ENCODE data around the gene ADSS1.

ADSS1 gene

DNA sequence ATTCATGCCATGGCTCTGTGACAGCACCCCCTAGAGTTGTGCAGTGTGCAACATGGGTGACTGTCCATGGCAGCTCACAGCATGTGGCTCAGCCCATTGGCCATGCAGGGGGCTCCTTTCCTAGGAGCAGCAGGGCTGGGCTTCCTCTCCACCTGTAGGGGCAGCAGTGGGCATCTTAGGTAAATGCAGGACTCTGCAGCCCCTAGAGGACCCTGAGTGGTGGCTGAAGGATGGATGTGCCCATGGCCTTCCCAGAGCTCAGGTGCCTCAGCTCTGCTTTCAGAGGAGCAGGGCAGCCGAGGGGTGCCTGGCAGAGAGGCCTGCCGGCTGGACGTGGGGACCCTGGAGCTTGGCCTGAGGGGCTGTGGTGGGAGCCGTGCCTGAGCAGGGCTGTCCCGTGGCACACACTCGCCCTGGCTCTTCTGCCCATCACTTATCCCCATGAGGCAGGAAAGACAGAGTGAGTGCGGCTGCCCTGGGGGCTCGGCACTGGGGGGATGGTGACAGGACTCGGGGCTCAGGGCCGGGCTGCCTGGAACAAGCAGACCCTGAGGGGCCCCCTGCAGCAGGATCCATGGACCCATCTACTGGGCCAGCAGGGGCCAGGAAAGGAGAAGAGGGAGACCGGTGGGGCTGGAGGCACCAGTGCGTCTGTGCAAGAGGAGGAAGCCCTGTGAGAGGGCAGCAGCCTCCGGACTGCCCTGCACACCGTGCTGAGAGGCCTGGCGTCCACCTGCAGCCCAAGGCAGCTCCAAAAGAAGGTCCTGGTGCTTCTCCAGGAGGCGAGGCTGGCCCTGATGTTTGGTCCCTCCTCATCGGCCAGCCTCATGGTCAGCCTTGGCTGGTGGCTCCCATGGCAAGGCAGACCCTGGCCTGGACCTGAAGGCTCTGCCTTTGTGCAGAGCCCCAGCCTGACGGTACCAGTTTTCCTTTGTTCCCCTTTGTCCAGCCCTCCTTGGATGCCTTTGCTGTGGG, 7.6 kb downstream of the ADSS1 start:
- no peak for DNase-seq (ENCODE audit: low read depth in 4 of 4, low spot score in 1 of 4)

DNA sequence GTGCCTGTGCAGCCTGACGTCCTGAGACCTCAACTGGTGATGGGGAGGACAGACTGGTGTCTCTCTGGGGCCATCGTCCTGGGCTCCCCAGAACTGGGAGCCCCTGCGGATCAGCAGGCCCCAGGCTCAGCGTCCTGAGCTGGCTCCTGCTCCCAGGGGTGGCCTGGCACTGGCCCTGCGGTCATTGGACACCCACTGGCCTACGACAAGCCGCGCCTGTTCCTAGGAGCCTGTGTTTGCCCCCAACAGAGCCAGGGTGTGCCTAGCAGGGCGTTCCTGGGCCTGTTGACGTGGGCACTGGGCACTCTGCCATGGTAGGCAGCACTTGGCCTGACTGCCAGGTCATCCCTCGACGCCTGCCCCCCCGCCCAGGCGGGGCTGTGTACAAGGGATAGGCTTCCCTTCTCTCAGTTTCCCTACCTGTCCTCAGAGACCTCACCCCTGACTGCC, 8.4 kb downstream of the ADSS1 start:
- DNase-seq (ENCODE audit: low read depth in 4 of 4, low spot score in 1 of 4): no peak

DNA sequence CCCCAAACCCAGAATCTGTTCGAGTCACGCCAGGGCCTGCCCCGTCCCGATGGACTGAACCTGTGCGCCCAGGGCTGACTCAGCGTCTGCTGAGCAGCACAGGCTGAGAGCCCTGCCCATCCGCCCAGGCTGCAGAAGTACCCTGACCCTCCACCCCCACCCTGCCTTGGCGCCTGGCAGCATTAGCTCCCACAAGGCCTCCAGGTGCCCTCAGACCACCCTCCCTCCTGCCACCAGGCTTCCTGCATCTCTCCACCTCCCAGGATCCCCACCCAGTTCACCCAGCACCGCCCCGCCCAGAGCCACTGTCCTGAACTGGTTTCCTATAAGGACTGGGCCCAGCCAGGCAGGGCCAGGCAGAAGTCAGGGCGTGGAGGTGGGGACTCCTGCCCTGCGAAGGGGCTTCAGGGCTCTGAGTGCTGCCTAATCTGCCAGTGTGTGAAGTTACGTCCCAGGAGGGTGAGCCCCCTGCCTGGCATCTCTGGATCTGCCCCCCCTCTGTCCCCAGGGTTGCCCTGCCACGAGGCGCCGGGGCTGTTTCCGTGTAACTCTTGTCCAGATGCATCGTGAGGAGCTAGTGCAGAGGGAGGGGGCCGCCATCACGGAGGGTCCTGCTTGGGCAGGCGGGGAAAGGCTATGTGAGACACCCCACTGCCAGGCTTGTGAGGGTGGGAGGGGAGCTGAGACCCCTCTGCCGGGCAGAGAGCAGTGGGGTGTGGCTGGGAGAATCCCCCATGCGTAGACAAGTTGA, 9.1 kb downstream of the ADSS1 start:
- no peak for DNase-seq (ENCODE audit: low read depth in 4 of 4, low spot score in 1 of 4)

DNA sequence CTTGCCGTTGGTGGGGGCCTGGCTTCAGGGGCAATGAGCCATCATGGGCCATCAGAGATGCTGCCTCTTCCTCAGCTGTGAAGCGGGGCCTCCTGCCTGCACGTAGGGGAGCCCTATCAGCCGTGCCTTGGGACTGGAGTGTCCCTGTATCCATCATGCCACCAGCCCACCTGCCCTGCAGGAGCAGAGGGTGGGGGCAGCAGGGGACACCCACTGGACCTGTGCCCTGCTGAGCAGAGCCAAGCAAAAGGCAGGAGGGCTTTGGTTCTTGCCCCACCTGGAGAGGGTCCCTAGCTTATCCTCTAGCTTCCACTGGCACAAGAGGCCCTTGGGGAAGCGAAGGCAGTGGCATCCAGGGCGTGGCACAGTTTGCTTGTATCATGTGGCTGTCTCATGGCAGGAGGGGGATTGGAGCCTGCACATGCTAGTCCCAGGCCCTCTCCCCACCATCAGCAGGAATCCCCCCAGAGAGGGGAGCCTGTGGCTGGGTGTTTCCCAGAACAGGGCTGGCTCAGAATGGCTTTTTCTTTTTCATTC, 10.1 kb downstream of the ADSS1 start:
- no peak for DNase-seq (ENCODE audit: low read depth in 4 of 4, low spot score in 1 of 4)

DNA sequence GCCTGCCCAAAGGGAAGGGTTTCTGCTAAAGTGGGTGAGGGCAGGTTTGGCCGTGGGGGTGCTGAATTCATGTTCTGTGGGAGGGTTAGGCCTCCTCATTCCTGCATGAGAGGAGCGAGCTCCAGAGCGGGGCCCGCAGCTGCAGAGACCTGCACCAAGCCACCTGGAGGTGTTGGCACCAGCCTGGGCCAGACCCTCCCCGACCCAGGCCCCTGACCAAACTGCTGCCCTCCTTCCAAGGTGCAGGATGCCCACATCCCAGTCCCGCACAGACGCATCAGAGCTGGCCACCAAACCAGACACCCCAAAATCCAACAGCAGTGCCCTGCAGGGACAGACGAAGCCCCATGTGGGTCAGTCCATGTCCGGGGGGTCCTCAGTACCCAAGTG, 10.6 kb downstream of the ADSS1 start:
- no peak for DNase-seq (ENCODE audit: low read depth in 4 of 4, low spot score in 1 of 4)

DNA sequence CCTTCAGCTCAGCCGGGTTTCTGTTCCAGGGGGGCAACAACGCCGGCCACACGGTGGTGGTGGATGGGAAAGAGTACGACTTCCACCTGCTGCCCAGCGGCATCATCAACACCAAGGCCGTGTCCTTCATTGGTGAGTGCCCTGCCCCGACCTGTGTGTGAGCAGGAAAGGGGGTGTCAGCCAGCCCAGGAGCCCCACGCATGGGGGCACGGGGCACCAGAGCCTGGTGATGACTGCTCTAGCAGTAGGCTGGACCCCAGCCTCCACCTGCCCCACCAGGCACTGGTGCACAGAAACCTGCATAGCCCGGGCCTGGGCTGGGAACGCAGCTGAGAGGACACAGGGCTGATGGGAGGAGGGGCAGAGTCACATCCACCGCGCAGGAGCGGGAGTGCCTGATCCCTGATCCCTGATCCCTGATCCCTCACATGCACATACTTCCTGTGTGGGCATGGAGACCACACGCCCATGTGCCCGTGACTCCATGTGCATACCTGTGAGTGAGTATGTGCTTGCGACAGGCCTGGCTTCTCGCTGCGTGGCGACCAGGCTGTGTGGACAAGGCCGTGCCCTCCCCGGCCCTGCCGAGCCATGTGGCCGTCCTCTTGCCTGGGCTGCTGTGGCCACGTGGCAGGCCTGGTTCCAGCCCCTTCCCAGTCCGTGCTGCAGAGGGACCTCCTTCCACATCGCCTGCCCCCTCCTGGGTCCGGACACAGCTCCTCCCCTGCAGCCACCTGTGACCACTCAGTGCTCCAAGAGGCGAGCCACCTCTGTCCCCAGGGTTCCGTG, 11.2 kb downstream of the ADSS1 start:
- DNase-seq (ENCODE audit: low read depth in 4 of 4, low spot score in 1 of 4): no peak

DNA sequence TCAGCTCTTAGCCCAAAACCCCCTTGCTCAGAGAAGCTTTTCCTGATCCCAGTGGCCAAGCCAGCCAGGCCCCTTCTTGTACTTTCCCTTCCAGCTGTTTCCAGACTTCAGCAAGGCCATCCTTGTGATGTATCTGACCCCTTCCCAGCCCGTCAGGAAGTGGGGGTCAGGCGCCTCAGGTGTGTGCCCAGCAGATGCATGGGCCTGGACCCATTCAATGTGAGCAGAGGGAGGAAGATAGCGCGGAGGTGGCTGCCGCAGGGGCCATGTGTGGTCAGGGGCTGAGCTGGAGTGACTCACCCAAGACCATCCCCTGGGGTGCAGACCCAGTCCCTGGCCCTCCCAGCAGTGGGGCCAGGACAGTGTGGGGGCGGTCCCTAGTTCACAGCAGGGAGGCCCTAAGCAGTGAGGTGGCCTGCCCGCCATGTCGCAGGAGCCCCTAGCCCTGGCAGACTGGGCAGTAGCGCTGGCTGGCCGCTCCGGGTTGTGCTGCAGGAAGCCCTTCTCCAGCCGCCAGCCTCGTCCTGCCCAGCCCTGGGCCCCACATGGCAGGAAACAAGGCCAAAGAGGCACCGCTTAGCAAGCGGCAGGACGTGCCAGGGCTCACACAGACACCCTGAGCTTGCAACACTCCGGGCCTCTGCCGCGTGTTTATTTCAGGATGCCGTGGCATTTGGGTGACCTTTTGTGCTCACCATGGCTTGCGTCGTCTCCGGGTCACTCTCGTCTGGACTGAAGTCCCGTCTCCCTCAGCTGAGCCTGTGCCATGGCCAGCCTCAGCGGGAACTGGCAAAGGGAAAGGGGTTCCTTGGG, 12.0 kb downstream of the ADSS1 start:
- DNase-seq (ENCODE audit: low read depth in 4 of 4, low spot score in 1 of 4): no peak

DNA sequence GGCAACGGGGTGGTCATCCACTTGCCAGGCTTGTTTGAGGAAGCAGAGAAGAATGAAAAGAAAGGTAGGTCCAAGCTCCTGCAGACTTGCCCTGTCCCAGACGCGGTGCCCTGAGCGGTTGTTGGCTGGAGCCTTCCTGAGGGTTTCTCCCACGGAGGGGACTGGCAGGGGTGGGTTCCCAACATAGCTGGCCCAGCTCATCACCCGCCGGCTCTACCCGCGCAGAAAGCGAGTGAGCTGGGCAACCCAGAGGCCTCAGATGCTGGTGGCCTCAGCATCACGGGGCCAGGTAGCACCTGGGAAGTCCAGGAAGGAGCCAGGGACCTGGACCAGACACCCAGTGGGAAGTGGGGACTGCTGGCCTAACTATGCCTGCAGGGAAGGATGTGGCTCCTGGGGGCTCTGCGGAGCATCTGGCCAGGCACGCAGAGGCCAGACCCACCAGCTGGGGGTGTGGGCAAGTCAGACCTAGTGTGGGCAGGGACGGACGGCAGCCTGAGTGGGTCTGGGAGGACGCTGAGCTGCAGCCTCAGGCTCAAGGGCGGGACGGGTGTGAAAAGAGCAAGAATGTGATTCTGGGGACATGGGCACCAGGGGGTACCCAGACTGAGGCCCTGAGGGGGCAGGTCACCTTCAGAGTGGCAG, 14.5 kb downstream of the ADSS1 start:
- no peak for DNase-seq (ENCODE audit: low read depth in 4 of 4, low spot score in 1 of 4)

DNA sequence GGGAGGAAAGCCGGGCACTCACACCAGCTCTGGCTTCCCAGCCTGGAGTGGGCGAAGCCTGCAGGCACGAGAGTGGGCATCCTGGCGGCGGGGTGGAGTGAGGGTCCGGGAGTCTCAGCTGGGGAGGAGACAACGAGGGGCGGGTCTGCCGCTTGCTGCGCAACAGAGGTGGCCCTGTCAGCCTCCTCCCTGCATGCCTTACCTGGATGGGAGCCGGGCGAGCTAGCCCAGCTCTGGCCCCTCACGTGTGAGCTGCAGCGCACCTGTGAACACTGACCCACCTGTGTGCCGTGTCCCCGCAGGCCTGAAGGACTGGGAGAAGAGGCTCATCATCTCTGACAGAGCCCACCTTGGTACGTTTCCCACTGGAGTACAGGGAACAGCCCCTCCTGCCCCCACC, 15.0 kb downstream of the ADSS1 start:
- DNase-seq (ENCODE audit: low read depth in 4 of 4, low spot score in 1 of 4): no peak

DNA sequence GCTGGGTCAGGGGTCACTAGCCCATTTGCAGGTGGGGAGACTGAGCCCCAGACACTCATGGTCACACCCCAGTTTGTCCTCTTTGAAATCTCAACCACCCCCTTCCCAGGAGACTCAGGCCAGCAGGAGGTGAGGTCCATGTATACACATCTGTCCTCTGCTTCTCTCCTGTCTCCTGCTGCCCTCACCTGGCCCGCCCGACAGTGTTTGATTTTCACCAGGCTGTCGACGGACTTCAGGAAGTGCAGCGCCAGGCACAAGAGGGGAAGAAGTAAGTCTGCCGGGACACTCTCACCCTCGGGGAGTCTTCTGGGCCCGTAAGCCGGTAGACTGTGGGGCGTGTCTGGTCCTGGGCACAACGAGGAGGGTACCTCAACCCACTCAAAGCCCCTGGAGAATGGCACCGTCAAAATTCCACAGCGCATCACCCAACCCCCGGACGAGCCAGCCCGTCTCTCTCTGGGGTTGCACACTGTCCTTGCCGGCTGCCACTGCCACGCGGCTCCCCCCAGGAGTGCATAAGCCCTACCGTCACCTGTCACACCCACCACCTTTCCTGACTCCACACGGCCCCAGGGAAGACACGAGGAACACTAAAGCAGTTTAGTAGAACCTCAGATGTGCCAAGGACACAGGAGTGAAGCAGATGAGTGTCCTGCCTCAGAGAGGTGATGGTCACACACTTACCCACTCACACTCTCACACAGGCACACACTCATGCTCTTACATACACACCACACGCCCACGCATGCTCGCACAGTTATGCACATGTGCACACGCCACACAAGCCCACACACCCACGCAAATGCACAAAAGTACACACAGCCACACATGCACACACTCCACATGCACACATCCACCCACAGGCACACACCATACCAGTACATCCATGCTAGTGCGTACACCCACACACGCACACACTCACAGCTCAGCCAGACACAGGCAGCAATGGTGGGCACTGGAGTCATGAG, 15.8 kb downstream of the ADSS1 start:
- DNase-seq (ENCODE audit: low read depth in 4 of 4, low spot score in 1 of 4): no peak

DNA sequence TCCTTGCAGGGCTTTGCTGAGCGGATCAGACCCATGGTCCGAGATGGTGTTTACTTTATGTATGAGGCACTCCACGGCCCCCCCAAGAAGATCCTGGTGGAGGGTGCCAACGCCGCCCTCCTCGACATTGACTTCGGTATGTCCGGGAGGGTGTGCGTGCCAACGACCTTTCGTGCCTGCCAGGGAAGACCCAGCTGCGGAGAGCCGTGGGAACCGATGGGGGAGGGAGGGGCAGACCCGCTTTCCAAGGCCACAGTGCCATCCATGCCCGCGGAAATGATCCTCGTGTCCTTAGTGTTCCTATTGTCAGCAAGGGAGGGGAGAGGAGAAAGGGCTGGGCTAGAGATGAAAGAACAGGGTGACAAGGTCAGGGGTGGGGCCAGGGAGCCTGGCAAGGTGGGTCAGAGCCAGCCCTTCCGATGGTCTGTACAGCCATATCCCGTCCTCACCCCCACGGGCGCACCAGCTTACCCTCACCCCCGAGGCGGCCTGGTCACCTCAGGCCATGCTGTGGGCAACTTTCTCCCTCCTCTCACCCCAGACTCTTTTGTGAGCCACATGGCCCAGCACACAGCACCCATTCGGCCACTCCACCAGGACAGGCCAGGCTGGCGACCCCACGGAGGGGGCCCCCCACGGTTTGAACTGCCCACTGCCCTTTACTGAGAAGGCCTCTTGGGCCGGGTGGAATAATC, 17.2 kb downstream of the ADSS1 start:
- no peak for DNase-seq (ENCODE audit: low read depth in 4 of 4, low spot score in 1 of 4)

DNA sequence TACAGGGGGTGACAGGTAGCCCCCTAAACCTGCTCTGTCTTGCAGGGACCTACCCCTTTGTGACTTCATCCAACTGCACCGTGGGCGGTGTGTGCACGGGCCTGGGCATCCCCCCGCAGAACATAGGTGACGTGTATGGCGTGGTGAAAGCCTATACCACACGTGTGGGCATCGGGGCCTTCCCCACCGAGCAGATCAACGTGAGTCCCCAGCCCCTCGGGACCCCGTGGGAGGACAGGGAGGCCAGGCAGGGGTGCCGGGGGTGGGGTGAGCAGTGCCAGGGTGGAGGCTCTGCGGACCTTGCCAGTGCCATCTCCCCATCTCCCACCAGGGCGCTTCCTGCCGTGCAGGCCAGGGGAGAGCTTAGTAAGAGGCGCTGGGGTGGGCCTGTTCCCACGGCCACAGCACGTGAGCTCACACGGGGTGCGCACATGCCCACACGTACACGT, 17.8 kb downstream of the ADSS1 start:
- DNase-seq (ENCODE audit: low read depth in 4 of 4, low spot score in 1 of 4): no peak

DNA sequence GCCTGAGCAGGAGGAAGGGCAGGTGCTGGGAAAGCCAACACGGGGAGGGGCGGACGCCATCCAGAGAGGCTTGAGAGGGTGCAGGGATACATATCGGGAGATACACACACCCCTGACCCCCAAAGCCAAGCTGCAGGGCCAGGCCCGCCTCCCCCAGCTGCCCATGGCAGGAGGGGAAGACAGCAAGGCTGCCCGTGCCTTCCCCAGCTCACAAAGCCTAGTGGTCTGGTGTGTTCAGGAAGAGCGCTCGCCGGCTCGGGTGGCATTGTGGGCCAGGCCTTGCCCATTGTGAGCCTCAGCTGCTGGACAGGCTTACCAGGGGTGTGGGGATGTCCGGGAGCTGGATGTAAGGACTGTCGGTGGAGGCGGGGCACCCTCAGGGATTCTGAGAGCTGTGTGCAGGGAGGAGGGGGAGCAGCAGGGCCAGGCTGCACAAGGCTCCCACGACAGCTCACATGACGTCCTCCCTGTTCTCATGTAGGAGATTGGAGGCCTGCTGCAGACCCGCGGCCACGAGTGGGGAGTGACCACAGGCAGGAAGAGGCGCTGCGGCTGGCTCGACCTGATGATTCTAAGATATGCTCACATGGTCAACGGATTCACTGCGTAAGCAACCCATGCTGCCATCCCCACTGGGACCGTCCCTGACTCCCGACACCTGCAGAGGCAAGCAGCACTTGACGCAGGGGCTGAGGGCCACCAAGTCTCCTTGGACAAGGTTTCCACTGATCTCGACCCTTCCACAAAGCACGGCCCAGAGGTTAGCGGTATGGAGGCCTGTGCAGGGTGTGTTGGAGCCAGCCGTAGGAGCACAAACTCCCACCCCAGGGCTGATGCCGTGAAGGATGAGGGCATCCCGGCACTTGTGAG, 18.8 kb downstream of the ADSS1 start:
- no peak for DNase-seq (ENCODE audit: low read depth in 4 of 4, low spot score in 1 of 4)

DNA sequence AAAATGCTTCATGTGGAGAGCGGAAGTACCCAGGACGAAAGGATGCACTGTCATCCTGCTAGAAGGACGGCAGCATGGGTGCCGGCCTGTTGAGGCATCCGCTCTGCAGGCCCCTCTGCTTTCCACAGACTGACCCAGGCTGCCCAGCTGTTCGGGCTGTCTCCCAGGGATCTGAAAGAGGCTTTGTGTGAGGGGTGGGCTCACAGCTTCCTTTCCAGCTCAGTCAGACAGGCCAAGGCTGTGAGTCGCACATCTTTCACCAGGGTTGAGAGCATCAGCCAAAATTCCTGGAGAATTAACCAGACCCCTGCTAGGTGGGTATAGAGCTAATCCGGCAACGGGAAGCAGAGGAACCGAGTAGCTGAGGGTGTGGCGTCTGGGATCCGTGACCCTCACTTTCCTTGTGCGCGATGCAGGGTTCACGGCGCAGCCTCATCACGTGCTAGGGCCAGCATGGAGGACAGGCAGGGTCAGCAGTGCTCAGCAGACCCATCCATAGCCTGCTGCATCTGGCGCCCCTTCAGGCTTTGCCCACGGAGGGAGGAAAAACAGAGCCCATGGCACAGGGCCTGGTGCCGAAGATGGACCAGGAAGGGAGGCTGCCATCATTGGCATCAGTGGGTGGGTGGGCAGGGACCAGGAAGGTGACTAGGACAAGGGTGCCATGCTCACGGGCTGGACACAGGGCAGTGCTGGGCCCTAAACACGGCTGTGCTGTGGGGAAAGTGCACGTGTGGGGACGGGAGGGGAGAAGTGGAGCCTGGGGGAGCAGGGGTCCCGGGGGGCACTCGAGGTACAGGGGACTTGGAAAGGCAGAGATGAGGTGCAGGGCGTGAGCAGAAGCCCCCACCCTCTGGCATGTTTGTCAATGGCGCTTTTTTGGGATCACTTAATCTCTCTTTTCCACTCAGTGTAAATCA, 19.7 kb downstream of the ADSS1 start:
- no peak for DNase-seq (ENCODE audit: low read depth in 4 of 4, low spot score in 1 of 4)

DNA sequence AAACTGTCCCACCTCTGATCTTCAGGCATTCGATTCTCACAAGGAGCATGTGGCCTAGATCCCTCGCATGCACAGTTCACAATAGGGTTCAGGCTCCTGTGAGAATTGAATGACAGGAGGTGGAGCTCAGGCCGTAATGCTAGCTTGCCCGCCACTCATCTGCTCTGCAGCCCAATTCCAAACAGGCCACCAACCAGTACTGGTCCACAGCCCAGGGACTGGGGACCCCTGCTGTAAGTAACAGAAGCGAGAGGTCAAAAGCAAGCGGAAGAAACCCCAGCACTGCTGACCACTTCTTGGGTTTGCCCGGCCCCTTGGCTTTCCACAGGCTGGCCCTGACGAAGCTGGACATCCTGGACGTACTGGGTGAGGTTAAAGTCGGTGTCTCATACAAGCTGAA, 20.5 kb downstream of the ADSS1 start:
- DNase-seq (ENCODE audit: low read depth in 4 of 4, low spot score in 1 of 4): no peak

DNA sequence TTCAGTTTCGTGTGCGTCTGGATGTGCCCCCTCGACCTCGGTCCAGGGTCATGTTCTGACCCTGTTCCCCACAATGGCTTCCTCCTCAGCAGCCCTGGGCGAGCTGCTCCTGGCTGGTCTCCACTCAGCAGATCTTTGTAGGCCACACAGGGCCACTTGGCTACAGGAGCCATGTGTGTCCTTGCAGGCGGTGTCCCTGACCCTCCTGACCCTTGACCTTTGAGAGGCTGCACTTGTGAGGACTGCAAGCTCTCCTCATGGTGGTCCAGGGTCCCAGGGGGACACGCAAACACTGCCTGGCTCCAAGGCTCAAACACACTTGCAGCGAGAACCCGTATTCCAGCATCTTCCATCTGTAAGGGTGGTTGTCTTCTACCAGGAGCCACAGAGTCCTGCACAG, 21.4 kb downstream of the ADSS1 start:
- no peak for DNase-seq (ENCODE audit: low read depth in 4 of 4, low spot score in 1 of 4)

Data from stimulated activated CD4-positive, alpha-beta T cell treated with anti-CD3 and anti-CD28 coated beads, Interleukin-1b, Interleukin-23, amount 100 ng/mL, for 24 hours (primary cell).